GM19438 (cell line): ENCODE results near the gene RHBDF2.

Source experiments
- ATAC-seq: cut with Tn5 transposase; IDR thresholded peaks from one replicate; pipeline ENCODE4 v1.9.1; 2021; ENCODE audit warnings: low read depth; ENCODE audit not compliant: unreplicated experiment

Gene RHBDF2

DNA sequence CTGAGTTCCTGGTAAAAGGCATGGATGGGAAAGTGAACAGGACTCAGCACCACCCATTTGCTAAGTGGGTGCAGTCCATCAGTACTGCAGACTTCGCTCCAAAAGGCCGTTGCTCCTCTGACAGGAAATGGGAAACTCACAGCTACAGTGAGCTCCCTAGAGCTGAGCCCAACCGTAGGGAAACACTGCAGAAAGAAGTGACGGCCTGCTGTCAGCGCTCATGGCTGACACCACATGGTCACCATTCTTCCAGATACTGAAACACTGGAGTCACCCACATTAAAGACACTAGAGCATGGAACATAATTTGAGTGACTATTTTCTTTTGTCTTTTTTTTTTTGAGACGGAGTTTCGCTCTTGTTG lies 80.2 kb downstream of the RHBDF2 start:
- no peak for ATAC-seq
